Measurements from ENCODE around the gene ELOB. TPM values are rescaled to one million over a fixed set of nuclear protein-coding genes. Genes with fewer than 3 reads are reported as not detected.

The ELOB gene
- polyA plus RNA-seq, 1 of the 3 experiments (the other 2 are of a cell fraction): 329 TPM

DNA sequence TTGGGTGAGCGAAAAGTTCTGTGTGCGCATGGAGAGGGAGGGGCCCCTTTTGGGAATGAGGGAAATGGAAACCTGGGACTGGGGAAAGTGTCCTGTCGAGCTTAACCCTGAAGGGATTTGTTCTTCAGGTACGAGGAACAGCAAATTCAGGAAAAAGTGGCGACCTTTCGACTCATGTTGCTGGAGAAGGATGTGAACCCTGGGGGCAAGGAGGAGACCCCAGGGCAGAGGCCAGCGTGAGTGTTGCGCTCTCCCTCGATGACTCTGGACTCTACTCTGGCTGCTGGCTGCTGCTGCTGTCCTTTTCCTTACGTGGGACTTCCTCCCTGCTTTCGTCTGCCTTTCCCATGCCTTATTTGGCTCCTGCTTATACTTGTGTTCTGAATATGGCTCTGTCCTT is 19.7 kb downstream of the ELOB start:
- POLR2A ChIA-PET: no interaction called here
- H4K20me1 ChIP-seq (ENCODE audit: insufficient read depth): peaks cover 89% of the 10 kb centered on the region

More for the DNA sequence above, 19.7 kb downstream of the ELOB start:
- H3K27me3 ChIP-seq (ENCODE audit: insufficient read depth): no peaks in the 10 kb centered on the region
- DNase-seq: no peak
- H3K27ac ChIP-seq (ENCODE audit: low read depth in 2 of 2, low read length in 1 of 2): no peak overlapping the region
- no peak overlapping the region for H3K4me3 ChIP-seq (ENCODE audit: low read depth in 2 of 2, low read length in 1 of 2)
- WGBS (ENCODE audit: low lambda C conversion rate): 94% methylated on average over 11 of the region's 11 CpGs
- H3K36me3 ChIP-seq (replicated peaks in 1 of 2; ENCODE audit: control insufficient read depth in 1 of 2, insufficient read depth in 2 of 2, low read length in 1 of 2): peaks cover 63 to 68% of the 10 kb centered on the region in 2 experiments
- no peaks in the 10 kb centered on the region for H3K9me2 ChIP-seq
- H3K79me2 ChIP-seq (ENCODE audit: insufficient read depth): peaks cover 95% of the 10 kb centered on the region
- CTCF ChIA-PET: no interaction called here
- H3K4me2 ChIP-seq: no peak overlapping the region
- H3K9ac ChIP-seq: no peak overlapping the region
- TF ChIP-seq, protein P1, sequence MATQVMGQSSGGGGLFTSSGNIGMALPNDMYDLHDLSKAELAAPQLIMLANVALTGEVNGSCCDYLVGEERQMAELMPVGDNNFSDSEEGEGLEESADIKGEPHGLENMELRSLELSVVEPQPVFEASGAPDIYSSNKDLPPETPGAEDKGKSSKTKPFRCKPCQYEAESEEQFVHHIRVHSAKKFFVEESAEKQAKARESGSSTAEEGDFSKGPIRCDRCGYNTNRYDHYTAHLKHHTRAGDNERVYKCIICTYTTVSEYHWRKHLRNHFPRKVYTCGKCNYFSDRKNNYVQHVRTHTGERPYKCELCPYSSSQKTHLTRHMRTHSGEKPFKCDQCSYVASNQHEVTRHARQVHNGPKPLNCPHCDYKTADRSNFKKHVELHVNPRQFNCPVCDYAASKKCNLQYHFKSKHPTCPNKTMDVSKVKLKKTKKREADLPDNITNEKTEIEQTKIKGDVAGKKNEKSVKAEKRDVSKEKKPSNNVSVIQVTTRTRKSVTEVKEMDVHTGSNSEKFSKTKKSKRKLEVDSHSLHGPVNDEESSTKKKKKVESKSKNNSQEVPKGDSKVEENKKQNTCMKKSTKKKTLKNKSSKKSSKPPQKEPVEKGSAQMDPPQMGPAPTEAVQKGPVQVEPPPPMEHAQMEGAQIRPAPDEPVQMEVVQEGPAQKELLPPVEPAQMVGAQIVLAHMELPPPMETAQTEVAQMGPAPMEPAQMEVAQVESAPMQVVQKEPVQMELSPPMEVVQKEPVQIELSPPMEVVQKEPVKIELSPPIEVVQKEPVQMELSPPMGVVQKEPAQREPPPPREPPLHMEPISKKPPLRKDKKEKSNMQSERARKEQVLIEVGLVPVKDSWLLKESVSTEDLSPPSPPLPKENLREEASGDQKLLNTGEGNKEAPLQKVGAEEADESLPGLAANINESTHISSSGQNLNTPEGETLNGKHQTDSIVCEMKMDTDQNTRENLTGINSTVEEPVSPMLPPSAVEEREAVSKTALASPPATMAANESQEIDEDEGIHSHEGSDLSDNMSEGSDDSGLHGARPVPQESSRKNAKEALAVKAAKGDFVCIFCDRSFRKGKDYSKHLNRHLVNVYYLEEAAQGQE (IDR thresholded peaks at IDR 0.05; ENCODE audit: low read depth, low read length): no peak
- no peak for TF ChIP-seq FOXJ3 (CRISPR knock-in tag; IDR thresholded peaks at IDR 0.05)
- no peak for TF ChIP-seq NRF1 (IDR thresholded peaks at IDR 0.05; ENCODE audit: low read depth, low read length)
- no peak for TF ChIP-seq CHD2 (IDR thresholded peaks at IDR 0.05; ENCODE audit: low read length, partially characterized antibody)
- TF ChIP-seq, protein P2, sequence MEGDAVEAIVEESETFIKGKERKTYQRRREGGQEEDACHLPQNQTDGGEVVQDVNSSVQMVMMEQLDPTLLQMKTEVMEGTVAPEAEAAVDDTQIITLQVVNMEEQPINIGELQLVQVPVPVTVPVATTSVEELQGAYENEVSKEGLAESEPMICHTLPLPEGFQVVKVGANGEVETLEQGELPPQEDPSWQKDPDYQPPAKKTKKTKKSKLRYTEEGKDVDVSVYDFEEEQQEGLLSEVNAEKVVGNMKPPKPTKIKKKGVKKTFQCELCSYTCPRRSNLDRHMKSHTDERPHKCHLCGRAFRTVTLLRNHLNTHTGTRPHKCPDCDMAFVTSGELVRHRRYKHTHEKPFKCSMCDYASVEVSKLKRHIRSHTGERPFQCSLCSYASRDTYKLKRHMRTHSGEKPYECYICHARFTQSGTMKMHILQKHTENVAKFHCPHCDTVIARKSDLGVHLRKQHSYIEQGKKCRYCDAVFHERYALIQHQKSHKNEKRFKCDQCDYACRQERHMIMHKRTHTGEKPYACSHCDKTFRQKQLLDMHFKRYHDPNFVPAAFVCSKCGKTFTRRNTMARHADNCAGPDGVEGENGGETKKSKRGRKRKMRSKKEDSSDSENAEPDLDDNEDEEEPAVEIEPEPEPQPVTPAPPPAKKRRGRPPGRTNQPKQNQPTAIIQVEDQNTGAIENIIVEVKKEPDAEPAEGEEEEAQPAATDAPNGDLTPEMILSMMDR (IDR thresholded peaks at IDR 0.05): no peak
- no peak for TF ChIP-seq RCOR1 (IDR thresholded peaks at IDR 0.05; ENCODE audit: low read length)
- TF ChIP-seq RAD21 (IDR thresholded peaks at IDR 0.05; ENCODE audit: low read length): no peak
- TF ChIP-seq POLR2AphosphoS5 (IDR thresholded peaks at IDR 0.05; ENCODE audit: low read depth, low read length): no peak
- TF ChIP-seq TCF12 (IDR thresholded peaks at IDR 0.05): no peak
- TF ChIP-seq YY1 (IDR thresholded peaks at IDR 0.05; ENCODE audit: low read depth): no peak
- TF ChIP-seq, protein P3, sequence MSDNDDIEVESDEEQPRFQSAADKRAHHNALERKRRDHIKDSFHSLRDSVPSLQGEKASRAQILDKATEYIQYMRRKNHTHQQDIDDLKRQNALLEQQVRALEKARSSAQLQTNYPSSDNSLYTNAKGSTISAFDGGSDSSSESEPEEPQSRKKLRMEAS (IDR thresholded peaks at IDR 0.05; ENCODE audit: low read depth): no peak
- TF ChIP-seq, protein P4, sequence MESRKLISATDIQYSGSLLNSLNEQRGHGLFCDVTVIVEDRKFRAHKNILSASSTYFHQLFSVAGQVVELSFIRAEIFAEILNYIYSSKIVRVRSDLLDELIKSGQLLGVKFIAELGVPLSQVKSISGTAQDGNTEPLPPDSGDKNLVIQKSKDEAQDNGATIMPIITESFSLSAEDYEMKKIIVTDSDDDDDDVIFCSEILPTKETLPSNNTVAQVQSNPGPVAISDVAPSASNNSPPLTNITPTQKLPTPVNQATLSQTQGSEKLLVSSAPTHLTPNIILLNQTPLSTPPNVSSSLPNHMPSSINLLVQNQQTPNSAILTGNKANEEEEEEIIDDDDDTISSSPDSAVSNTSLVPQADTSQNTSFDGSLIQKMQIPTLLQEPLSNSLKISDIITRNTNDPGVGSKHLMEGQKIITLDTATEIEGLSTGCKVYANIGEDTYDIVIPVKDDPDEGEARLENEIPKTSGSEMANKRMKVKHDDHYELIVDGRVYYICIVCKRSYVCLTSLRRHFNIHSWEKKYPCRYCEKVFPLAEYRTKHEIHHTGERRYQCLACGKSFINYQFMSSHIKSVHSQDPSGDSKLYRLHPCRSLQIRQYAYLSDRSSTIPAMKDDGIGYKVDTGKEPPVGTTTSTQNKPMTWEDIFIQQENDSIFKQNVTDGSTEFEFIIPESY (IDR thresholded peaks at IDR 0.05; ENCODE audit: borderline replicate concordance, low read depth): no peak
- no peak for TF ChIP-seq FOXM1 (IDR thresholded peaks at IDR 0.05; ENCODE audit: low read depth)
- TF ChIP-seq ELF1 (IDR thresholded peaks at IDR 0.05): no peak
- no peak for TF ChIP-seq FOSL2 (IDR thresholded peaks at IDR 0.05; ENCODE audit: borderline replicate concordance, low read depth)
- TF ChIP-seq RFX5 (IDR thresholded peaks at IDR 0.05; ENCODE audit: low read length): no peak
- no peak for TF ChIP-seq GABPA (IDR thresholded peaks at IDR 0.05; ENCODE audit: low read depth)
- H2AFZ ChIP-seq (ENCODE audit: low read depth): no peak overlapping the region
- H3K9me3 ChIP-seq: no peaks in the 10 kb centered on the region
- peaks cover 5% of the 10 kb centered on the region for H3F3A ChIP-seq (replicated peaks; ENCODE audit: insufficient read depth)
- H3K4me1 ChIP-seq (ENCODE audit: control insufficient read depth in 1 of 2, insufficient read depth in 2 of 2, low read depth in 1 of 2, low read length in 1 of 2): peaks cover 12% of the 10 kb centered on the region in 2 experiments; a peak in 3 of 4 replicates

All from SK-N-SH (cell line).